Measurements from ENCODE around the gene REXO5. TPM values are rescaled to one million over a fixed set of nuclear protein-coding genes. Genes with fewer than 3 reads are reported as not detected.

Gene REXO5
- total RNA-seq, 1 experiment from 2014 or later: 8.5 TPM

- Mint-ChIP-seq H3K27me3 (ENCODE audit: low read depth) (no peaks in the 10 kb centered on the region), H3K27ac (peak overlapping the region; percentile 51; the same call in 1 of the 2 replicates), H3K36me3 (peaks cover 7% of the 10 kb centered on the region), H3K4me3 (no peak overlapping the region), H3K4me1 (peaks cover 38% of the 10 kb centered on the region), H3K9me3 (peaks cover 5% of the 10 kb centered on the region)
- CTCF ChIA-PET: interaction anchor here (1.2 kb wide), 1 partner anchor 132 kb away, joined by 3 read pairs; no protein-coding TSS in a partner anchor
- no peak for DNase-seq (ENCODE audit: low spot score)
- POLR2A ChIA-PET: no interaction called here
- TF ChIP-seq ATF6 (CRISPR knock-in tag; IDR thresholded peaks at IDR 0.05) (no peak), SOX15 (CRISPR knock-in tag; IDR thresholded peaks at IDR 0.05) (no peak), ZMAT4 (CRISPR knock-in tag; IDR thresholded peaks at IDR 0.05) (no peak), ETV6 (CRISPR knock-in tag; IDR thresholded peaks at IDR 0.05) (no peak), ZNF532 (CRISPR knock-in tag; IDR thresholded peaks at IDR 0.05; ENCODE audit: borderline replicate concordance) (no peak), AR (CRISPR knock-in tag; IDR thresholded peaks at IDR 0.05) (no peak), NFATC4 (CRISPR knock-in tag; IDR thresholded peaks at IDR 0.05) (no peak), RORB (CRISPR knock-in tag; IDR thresholded peaks at IDR 0.05) (no peak), CTCF (IDR thresholded peaks at IDR 0.05) (no peak), KAT7 (CRISPR knock-in tag; IDR thresholded peaks at IDR 0.05; ENCODE audit: borderline replicate concordance) (no peak), TEAD1 (CRISPR knock-in tag; IDR thresholded peaks at IDR 0.05) (no peak), ZNF317 (CRISPR knock-in tag; IDR thresholded peaks at IDR 0.05; ENCODE audit: borderline replicate concordance, low read depth) (no peak), NFE2L1 (CRISPR knock-in tag; IDR thresholded peaks at IDR 0.05) (no peak)
- no peak for ATAC-seq
Observed at GRCh38 chr16:20867585-20867984, 61.3 kb downstream of the REXO5 start.

- CTCF ChIA-PET: interaction anchor here (1.2 kb wide), 1 partner anchor 19 kb away, joined by 3 read pairs; no protein-coding TSS in a partner anchor
- ATAC-seq: 0 out of 2 replicates have a peak, but pooled peaks have one; percentile 34
Observed at GRCh38 chr16:20868890-20869289, 62.6 kb downstream of the REXO5 start.

More at GRCh38 chr16:20868890-20869289, 62.6 kb downstream of the REXO5 start:
- Mint-ChIP-seq H3K4me1 (peaks cover 37% of the 10 kb centered on the region), H3K9me3 (peaks cover 5% of the 10 kb centered on the region), H3K4me3 (no peak overlapping the region), H3K27me3 (ENCODE audit: low read depth) (no peaks in the 10 kb centered on the region), H3K27ac (no peak overlapping the region; the same call in 1 of the 2 replicates), H3K36me3 (peaks cover 4% of the 10 kb centered on the region)
- POLR2A ChIA-PET: interaction anchor here (0.5 kb wide), 1 partner anchor 31 kb away, joined by 4 read pairs; the partner anchor contains the start of genes DCUN1D3 and LYRM1
- TF ChIP-seq GABPB1 (CRISPR knock-in tag; IDR thresholded peaks at IDR 0.05) (peak; percentile 48; the same call in 1 of the 2 replicates), SMAD4 (CRISPR knock-in tag; IDR thresholded peaks at IDR 0.05) (no peak)
- DNase-seq (ENCODE audit: low spot score): no peak
